ENCODE results near the gene CSRP1.

CSRP1 gene

GRCh38 chr1:201448990-201449389, 57.9 kb downstream of the CSRP1 start:
- Histone ChIP-seq H3K79me2 (ENCODE audit: control insufficient read depth, low read length) (no peaks in the 10 kb centered on the region), H3K9me2 (replicated peaks; ENCODE audit: control insufficient read depth, low read length) (no peaks in the 10 kb centered on the region), H3K27ac (ENCODE audit: low read depth, low read length) (no peak overlapping the region), H3K4me2 (ENCODE audit: low read length) (no peak overlapping the region), H3K27me3 (ENCODE audit: control insufficient read depth, low read length) (peaks cover 16% of the 10 kb centered on the region), H4K20me1 (ENCODE audit: control insufficient read depth, insufficient read depth, low read depth, low read length) (no peaks in the 10 kb centered on the region), H3K4me1 (ENCODE audit: control insufficient read depth, low read length) (peaks cover 13% of the 10 kb centered on the region), H3K4me3 (ENCODE audit: low read length) (no peak overlapping the region), H3F3A (ENCODE audit: control insufficient read depth, insufficient read depth) (no peaks in the 10 kb centered on the region), H3K9me3 (ENCODE audit: control insufficient read depth, insufficient read depth, low read length) (no peaks in the 10 kb centered on the region), H3K36me3 (ENCODE audit: control insufficient read depth, low read length) (no peaks in the 10 kb centered on the region)
- TF ChIP-seq CTCF (IDR thresholded peaks at IDR 0.05; ENCODE audit: low read depth, low read length, poor library complexity, severe bottlenecking) (no peak), EZH2phosphoT487 (IDR thresholded peaks at IDR 0.05; ENCODE audit: borderline replicate concordance, low read length) (no peak)

DNA sequence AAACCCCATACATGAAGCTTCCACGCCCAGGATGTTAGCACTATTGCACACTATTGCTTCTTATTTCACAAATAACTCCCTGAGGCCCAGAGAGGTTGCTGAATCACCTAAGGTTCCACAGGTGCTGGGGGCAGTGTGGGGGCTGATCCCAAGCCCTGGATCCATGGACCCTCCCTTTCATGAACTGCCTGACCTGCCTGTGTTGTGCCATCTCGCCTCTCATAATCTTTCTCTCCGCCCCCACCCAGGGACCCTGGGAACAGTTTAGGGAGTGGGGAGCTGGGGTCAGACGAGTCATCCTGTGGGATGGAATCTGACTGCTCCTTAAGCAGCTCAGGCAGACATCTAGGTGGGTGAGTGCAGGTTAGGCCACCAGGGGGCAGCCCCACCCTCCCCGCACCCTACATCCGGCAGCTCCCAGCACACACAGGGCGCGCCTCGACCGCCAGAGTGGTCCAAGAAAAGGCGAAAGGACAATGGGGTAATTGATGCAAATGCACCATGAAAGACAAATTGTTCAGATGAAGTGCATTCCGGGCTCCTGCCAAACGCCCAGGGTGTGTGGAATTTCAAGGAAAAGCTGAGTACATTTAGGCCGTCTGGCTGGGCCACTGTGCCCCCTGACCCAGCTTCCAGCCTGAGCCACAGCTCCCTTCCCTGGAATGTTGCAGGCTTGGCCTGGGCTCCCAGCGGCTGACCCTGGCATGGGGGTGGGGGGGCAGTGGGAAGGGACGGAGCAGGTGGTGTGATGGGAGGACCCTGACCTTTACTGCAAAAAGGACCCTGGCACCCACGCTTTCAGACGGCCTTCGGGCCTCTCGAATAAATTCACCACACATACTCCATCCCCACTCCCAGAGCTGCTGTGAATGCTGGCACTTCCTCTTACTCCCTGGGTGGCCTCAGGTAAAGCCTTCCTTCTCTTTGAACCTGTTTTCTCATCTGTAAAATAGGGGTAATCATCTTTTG, 58.7 kb downstream of the CSRP1 start:
- Histone ChIP-seq H3K9me3 (ENCODE audit: control insufficient read depth, insufficient read depth, low read length) (no peaks in the 10 kb centered on the region), H4K20me1 (ENCODE audit: control insufficient read depth, insufficient read depth, low read depth, low read length) (no peaks in the 10 kb centered on the region), H3K4me3 (ENCODE audit: low read length) (no peak overlapping the region), H3K4me1 (ENCODE audit: control insufficient read depth, low read length) (peaks cover 13% of the 10 kb centered on the region), H3K4me2 (ENCODE audit: low read length) (peak overlapping the region; percentile 44), H3K27me3 (ENCODE audit: control insufficient read depth, low read length) (peaks cover 15% of the 10 kb centered on the region), H3K79me2 (ENCODE audit: control insufficient read depth, low read length) (no peaks in the 10 kb centered on the region), H3K36me3 (ENCODE audit: control insufficient read depth, low read length) (no peaks in the 10 kb centered on the region), H3F3A (ENCODE audit: control insufficient read depth, insufficient read depth) (no peaks in the 10 kb centered on the region), H3K27ac (ENCODE audit: low read depth, low read length) (no peak overlapping the region), H3K9me2 (replicated peaks; ENCODE audit: control insufficient read depth, low read length) (no peaks in the 10 kb centered on the region)
- TF ChIP-seq CTCF (IDR thresholded peaks at IDR 0.05; ENCODE audit: low read depth, low read length, poor library complexity, severe bottlenecking) (peak; percentile 83), EZH2phosphoT487 (IDR thresholded peaks at IDR 0.05; ENCODE audit: borderline replicate concordance, low read length) (no peak)

- H3K79me2 ChIP-seq (ENCODE audit: control insufficient read depth, low read length): no peaks in the 10 kb centered on the region
- TF ChIP-seq CTCF (IDR thresholded peaks at IDR 0.05; ENCODE audit: low read depth, low read length, poor library complexity, severe bottlenecking) (no peak), EZH2phosphoT487 (IDR thresholded peaks at IDR 0.05; ENCODE audit: borderline replicate concordance, low read length) (no peak)
- no peaks in the 10 kb centered on the region for H3K9me2 ChIP-seq (replicated peaks; ENCODE audit: control insufficient read depth, low read length)
- no peak overlapping the region for H3K4me3 ChIP-seq (ENCODE audit: low read length)
- peaks cover 22% of the 10 kb centered on the region for H3K27me3 ChIP-seq (ENCODE audit: control insufficient read depth, low read length)
- no peaks in the 10 kb centered on the region for H4K20me1 ChIP-seq (ENCODE audit: control insufficient read depth, insufficient read depth, low read depth, low read length)
- no peaks in the 10 kb centered on the region for H3K9me3 ChIP-seq (ENCODE audit: control insufficient read depth, insufficient read depth, low read length)
- H3K36me3 ChIP-seq (ENCODE audit: control insufficient read depth, low read length): no peaks in the 10 kb centered on the region
- H3F3A ChIP-seq (ENCODE audit: control insufficient read depth, insufficient read depth): no peaks in the 10 kb centered on the region
- no peak overlapping the region for H3K4me2 ChIP-seq (ENCODE audit: low read length)
- peaks cover 8% of the 10 kb centered on the region for H3K4me1 ChIP-seq (ENCODE audit: control insufficient read depth, low read length)
- no peak overlapping the region for H3K27ac ChIP-seq (ENCODE audit: low read depth, low read length)
Measured at GRCh38 chr1:201445310-201445709, 61.6 kb downstream of the CSRP1 start.
